SH-SY5Y (cell line): ENCODE measurements around the gene AAGAB.

ENCODE experiments used
- GATA2 ChIP-seq: IDR thresholded peaks from 2 replicates; pipeline ENCODE4 v1.6.1; 2011; ENCODE audit warnings: mild to moderate bottlenecking, low read depth, low read length
- GATA3 ChIP-seq: IDR thresholded peaks from 2 replicates; pipeline ENCODE4 v1.6.1; 2011; ENCODE audit warnings: low read depth, mild to moderate bottlenecking, low read length, moderate library complexity

The AAGAB gene

DNA sequence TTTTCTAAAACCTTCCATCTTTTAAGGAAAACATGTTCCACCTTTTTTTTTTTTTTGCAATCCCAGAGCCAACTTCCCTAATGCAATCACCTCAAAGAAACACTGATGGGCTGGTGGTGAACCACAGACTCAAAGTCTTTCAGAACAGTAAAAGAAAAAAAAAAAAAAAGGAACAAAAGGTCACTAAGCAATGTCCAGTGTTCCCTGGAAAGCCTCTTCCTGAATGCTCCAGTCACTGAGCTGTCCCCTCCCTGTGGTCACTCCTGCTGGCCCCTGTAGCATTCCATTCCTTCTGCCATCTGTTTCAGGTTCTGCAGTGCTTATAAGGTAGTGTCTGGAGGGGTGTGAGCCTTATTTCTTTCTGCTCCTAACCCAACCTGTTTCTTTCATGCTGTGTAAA, 53.3 kb downstream of the AAGAB start:
- TF ChIP-seq GATA3 (no peak), GATA2 (no peak)

DNA sequence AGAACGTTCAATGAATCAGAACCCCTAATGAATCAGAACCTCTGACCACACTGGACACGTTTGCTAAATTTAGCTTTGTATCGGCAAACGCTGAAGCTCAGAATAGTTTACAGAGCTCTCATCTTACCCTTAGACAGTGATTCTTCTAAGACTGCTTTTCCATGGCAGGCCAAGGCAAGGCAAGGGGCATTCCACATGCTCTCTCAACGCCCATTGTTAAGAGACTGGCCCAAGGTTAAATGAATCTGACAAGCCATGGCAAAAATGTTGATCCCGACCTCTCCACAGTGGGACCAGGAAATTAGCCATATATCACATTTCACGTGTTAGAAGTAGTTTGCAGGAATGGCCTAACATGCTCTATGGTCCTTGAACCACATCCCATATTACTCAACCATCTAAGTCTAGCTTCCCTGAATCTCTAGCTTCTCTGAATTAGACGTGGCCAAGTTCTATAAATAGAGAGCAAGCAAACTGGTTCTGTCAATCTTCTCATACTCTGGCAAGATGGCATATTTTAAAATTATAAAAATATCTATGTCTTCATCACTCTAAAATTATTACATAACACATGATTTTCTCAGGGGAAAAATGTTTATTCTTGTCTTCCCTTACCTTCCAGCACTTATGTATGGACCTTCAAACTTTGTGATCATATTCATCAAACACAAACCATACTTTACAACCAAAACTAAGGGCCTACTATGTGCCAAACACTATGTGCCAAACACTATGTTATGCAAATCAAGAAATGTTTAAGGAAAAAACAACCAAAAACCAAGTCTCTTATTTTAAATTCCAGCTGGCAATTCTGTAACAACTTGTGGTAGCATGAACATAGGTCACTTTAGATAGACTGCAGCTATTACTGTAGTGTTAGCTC, 54.3 kb downstream of the AAGAB start:
- TF ChIP-seq GATA2 (no peak), GATA3 (no peak)

DNA sequence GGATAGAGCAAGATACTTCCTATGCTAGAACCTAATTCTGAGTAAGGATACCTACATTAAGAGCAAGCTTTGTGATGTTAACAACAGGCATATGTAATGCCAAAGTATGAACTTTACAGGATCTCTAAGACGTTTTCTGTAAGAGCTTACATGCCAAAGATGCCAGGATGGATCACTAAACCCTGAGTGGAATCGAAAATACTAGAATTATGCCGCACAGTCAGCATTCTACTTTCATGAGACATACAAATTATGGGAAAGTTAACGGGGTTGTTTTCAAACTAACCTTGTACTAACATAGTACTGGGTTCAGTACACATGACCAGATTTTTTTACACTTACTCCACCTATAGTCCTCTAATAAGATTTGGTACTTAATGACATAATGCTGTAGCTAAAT, 55.1 kb downstream of the AAGAB start:
- no peak for TF ChIP-seq GATA3
- TF ChIP-seq GATA2, result no peak

DNA sequence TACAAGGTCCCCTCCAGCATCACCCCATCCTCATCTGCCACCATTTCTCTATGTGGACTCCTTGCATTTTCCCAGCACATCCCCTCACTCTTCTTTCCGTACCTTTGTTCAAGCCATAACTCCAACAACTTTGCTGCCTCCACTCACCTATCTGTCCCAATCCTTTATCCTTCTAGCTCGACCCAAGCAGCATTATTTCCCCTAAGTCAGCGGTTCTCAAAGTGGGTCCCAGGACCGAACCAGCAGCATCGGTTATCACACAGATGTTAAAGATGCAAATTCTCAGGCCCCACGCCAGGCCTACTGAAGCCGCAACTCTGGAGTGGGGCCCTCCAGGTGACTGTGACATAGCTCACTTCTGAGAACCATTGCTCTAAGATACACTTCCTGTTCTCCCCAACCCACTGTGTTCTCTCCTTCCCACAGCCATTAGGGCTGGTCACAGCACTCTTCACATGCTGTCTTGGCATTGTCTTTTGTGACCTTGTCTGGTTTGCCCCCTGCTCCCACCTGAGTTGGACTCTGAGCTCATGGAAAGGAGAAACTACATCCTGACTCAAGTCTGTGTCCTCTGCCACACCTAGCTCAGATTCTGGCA, 56.2 kb downstream of the AAGAB start:
- no peak for TF ChIP-seq GATA3
- no peak for TF ChIP-seq GATA2

DNA sequence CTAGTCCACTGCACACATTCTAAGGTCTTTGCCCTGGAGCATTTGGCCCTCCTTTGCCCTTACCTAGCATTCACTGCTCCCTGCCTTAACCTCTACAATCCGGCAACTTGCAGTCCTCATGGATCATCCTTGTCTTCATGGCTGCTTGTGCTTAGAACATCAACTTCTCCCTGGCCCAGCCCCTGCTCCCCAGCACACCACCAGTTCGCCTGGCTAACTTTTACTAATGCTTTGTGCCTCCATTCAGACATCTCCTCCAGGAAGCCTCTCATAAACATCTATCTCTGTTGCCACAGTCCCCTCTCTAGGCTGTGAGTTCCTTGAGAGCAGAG, 57.1 kb downstream of the AAGAB start:
- TF ChIP-seq GATA2 (no peak), GATA3 (no peak)

DNA sequence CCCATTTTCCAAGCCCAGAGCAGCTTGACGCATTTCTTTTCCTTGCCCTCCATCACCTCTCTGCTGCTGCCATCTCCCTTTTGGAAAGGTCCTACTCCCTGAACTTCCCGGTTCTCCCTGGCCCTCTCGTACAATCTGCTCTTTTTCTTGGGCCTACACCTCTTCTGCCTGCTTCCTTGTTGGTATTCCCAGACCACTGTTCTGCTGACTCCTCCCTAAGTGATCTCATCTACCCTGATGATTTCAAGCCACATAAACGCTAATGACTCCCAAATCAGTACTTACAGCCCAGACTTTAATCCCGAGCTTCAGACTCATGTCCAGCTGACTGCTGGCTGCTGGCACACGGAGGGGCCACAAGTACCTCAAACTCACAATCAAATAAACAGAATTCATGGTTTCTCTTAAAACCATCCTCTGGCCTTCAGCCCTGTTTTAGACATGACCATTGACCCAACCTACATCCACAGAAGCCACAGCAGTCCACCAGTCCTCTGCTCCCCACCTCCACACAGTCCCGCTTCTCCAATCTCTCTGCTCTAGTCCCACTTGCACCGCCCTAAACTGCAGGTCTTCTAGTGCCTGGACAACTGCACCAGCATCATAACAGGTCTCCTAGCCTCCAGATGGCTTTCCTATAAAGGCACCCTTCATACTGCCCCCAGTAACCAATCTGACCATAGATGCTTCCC, 57.6 kb downstream of the AAGAB start:
- TF ChIP-seq GATA2, result no peak
- no peak for TF ChIP-seq GATA3

DNA sequence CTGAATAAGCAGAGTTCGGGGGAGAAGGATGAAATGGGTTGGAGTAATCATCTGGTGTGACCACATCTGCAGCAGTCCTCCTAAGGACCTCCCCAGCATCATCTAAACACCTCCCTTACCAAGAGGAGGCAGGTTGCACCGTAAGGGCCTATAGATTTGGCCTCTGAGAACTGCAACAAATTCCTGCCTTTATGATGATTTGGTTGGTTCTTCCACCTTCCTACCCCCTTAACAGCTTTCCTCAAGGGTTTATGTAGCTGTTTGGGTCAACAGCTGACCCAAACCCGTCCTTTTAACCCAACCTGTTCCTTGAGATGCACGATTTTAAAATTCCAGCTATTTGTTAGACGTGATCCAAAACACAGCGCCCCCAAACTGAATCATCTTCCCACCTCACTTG, 58.2 kb downstream of the AAGAB start:
- TF ChIP-seq GATA3 (no peak), GATA2 (no peak)

DNA sequence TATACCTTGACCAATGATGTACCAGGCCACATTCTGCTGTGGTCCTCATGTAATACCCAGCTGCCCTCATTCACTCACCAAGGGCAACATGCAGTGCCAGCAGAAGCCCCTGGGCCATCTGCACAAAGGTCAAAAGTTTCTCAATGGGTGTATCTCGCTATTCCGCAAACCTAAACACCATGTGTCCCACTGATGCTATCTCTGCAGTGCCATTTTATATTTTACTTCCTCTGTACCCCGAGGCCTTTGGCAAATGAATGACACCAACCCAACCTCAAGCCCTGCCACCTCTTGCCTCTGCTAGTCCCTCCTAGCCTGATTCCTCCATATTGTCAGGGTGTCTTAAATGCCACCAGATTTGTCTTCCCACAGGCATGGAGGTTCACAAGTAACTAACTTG, 59.2 kb downstream of the AAGAB start:
- TF ChIP-seq GATA3, result no peak
- peak; percentile 53 for TF ChIP-seq GATA2

DNA sequence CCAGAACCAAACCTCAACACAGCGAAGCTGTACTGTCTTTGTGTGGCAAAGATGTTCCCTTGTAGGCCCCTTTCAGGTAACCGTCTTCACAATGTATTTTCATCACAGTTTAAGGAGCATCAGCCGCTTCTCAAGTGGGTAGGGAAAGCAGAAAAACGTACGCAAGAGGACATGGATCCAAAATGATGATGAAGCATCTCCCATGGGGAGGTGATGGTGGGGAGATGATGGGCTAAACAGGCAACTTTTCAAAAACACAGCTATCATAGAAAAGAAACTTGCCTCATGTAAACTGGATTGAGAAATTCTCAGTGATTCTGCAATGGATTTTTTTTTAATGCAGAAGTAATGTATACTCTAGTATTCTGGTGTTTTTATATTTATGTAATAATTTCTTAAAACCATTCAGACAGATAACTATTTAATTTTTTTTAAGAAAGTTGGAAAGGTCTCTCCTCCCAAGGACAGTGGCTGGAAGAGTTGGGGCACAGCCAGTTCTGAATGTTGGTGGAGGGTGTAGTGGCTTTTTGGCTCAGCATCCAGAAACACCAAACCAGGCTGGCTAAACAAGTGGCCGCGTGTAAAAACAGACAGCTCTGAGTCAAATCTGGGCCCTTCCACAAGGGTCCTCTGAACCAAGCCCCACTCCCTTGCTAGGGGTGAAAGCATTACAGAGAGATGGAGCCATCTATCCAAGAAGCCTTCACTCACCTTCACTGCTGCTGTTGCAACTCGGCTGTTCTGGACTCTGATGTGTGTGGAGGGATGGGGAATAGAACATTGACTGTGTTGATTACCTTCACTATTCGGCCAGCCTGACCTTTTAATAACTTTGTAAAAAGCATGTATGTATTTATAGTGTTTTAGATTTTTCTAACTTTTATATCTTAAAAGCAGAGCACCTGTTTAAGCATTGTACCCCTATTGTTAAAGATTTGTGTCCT, 60.0 kb downstream of the AAGAB start:
- TF ChIP-seq GATA2 (no peak), GATA3 (no peak)

DNA sequence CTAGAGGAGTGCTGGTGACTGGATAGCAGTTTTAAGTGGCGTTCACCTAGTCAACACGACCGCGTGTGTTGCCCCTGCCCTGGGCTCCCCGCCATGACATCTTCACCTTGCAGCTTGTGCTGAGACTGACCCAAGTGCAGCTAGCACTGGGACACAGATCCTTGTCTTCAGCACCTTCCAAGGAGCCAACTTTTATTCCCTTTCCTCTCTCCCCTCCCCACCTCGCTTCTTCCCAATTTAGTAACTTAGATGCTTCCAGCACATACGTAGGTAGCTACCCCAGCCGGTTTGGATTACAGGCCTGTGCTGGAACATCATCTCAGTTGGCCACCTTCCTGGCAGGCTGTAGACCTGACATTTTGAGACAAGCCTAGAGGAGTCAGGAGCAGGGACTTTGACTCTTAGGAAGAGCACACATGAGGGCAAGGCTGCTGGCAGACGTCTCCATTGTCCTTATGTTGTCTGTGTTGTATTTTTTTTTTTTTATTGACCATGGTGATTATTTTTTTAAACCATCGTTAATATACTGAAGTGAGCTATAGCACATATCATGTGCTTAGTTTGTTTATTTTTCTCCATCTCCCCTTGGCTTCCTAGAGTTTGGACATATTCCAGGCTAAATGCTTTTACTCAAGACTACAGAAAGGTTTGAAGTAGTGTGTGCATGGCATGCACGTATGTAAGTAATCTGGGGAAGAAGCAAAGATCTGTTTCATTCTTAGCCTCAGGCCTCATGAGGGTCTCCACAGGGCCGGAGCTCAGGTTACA, 61.1 kb downstream of the AAGAB start:
- TF ChIP-seq GATA3 (no peak), GATA2 (no peak)

DNA sequence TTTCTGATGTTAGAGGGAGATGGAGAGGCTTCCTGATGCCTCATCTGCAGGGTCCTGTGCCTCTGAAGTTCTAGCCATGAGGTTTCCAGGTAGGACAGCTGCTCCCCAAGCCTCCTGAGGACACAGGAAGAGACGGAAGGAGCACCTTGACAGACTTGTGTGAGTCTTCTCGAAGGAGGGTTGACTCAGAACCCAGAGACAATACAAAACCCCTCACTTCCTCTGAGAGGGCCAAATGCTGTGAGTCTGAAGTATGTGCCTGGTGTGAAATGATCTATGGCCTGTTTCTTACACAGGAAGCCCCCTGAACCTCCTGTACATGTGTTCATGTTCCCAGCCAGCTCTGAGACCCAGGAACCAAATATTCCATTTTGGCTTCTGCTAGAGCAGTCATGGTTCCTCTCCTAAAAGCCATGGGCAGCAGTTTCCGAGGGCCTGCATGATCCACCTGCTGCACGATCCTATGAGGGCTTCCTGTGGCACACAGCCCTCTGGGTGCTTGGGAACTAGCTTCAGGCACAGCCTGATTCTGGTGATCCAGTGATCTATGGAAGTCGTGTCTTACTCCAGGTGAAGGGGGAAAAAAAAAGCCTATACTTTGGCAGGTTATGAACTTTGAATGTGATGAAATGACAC, 62.2 kb downstream of the AAGAB start:
- no peak for TF ChIP-seq GATA2
- no peak for TF ChIP-seq GATA3

DNA sequence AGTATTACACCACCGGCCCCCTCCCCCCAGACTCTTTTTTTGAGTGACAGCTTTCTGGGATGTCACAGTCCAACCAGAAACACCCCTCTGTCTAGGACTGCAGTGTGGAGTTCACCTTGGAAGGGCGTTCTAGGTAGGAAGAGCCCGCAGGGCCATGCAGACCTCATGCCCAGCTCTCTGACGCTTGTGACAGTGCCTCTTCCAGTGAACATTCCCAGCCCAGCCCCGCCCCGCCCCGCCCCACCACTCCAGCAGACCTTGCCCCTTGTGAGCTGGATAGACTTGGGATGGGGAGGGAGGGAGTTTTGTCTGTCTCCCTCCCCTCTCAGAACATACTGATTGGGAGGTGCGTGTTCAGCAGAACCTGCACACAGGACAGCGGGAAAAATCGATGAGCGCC, 63.6 kb downstream of the AAGAB start:
- no peak for TF ChIP-seq GATA2
- no peak for TF ChIP-seq GATA3

DNA sequence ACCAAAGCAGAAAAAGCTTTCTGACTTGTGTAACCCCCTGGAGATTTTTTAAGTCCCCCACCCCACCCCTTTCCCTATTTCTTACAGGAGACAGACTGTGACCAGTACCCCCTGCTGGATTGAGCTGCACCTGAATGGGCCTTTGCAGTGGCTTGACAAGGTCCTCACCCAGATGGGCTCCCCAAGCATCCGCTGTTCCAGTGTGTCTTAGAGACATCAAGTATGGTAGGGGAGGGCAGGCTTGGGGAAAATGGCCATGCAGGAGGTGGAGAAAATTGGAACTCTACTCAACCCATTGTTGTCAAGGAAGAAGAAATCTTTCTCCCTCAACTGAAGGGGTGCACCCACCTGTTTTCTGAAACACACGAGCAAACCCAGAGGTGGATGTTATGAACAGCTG, 64.1 kb downstream of the AAGAB start:
- TF ChIP-seq GATA3 (no peak), GATA2 (no peak)
